ENCODE results near the gene SPOCK1. TPM values are rescaled to one million over a fixed set of nuclear protein-coding genes. Genes with fewer than 3 reads are reported as not detected.

The SPOCK1 gene
- polyA plus RNA-seq, 3 donors, result 1.8 to 5.7 (median 2.1) TPM

GRCh38 chr5:137498301-137498735 lies 808 bp downstream of the SPOCK1 start:
- peak overlapping the region; percentile 56 for H2AFZ ChIP-seq (ENCODE audit: insufficient read depth, low read depth, low read length, poor library complexity, severe bottlenecking)
- H4K20me1 ChIP-seq (ENCODE audit: insufficient read depth, low read length), result no peaks in the 10 kb centered on the region
- peaks cover 5 to 12% of the 10 kb centered on the region in 2 donors for H3K4me1 ChIP-seq (ENCODE audit: control insufficient read depth in 1 of 2, insufficient read depth in 2 of 2, low read length in 2 of 2)
- peak overlapping the region; percentile 69 for H3K4me2 ChIP-seq (replicated peaks; ENCODE audit: extremely low read depth, low read length, poor library complexity, severe bottlenecking)
- intact Hi-C loops (cut with micrococcal nuclease), result loop anchor here (2.0 to 5.0 kb wide), 2 partner anchors 176 kb away; no protein-coding TSS in a partner anchor
- peaks cover 0 to 8% of the 10 kb centered on the region in 2 donors for H3K9me3 ChIP-seq (replicated peaks in 1 of 2; ENCODE audit: control insufficient read depth in 1 of 2, insufficient read depth in 1 of 2, low read length in 2 of 2)
- 3% methylated on average over 56 of the region's 57 CpGs for WGBS (ENCODE audit: insufficient coverage)
- peaks cover 2% of the 10 kb centered on the region for H3K4me1 Mint-ChIP-seq
- peaks cover 0 to 11% (median 3%) of the 10 kb centered on the region in 7 donors for H3K9me3 Mint-ChIP-seq
- H3K27me3 Mint-ChIP-seq (ENCODE audit: low read depth in 3 of 3), result peaks cover 33 to 42% (median 34%) of the 10 kb centered on the region in 3 donors
- H3K36me3 Mint-ChIP-seq, result peaks cover 6% of the 10 kb centered on the region in 2 donors
- no peak overlapping the region for H3K9ac ChIP-seq (ENCODE audit: insufficient read depth, low read length, poor library complexity, severe bottlenecking)
- peaks cover 32 to 36% of the 10 kb centered on the region in 2 donors for H3K27me3 ChIP-seq (ENCODE audit: control insufficient read depth in 2 of 2, insufficient read depth in 2 of 2, low read length in 2 of 2)
- no peak overlapping the region for H3K27ac Mint-ChIP-seq
- no peaks in the 10 kb centered on the region for H3K36me3 ChIP-seq (replicated peaks in 1 of 2; ENCODE audit: control insufficient read depth in 1 of 2, insufficient read depth in 2 of 2, low read length in 2 of 2)
- TF ChIP-seq, protein P1, sequence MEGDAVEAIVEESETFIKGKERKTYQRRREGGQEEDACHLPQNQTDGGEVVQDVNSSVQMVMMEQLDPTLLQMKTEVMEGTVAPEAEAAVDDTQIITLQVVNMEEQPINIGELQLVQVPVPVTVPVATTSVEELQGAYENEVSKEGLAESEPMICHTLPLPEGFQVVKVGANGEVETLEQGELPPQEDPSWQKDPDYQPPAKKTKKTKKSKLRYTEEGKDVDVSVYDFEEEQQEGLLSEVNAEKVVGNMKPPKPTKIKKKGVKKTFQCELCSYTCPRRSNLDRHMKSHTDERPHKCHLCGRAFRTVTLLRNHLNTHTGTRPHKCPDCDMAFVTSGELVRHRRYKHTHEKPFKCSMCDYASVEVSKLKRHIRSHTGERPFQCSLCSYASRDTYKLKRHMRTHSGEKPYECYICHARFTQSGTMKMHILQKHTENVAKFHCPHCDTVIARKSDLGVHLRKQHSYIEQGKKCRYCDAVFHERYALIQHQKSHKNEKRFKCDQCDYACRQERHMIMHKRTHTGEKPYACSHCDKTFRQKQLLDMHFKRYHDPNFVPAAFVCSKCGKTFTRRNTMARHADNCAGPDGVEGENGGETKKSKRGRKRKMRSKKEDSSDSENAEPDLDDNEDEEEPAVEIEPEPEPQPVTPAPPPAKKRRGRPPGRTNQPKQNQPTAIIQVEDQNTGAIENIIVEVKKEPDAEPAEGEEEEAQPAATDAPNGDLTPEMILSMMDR (IDR thresholded peaks at IDR 0.05), result no peak
- H3K27ac ChIP-seq (ENCODE audit: low read depth in 1 of 2, low read length in 2 of 2), result no peak overlapping the region
- DNase-seq, result no peak
- peak overlapping the region in 1 of 3 experiments; percentile 57 for H3K4me3 ChIP-seq (replicated peaks in 1 of 3; ENCODE audit: low read depth in 2 of 3, low read length in 3 of 3)
- no peaks in the 10 kb centered on the region for H3K79me2 ChIP-seq (ENCODE audit: insufficient read depth, low read length)
- peak overlapping the region in 1 of 2 donors; percentile 82 for H3K4me3 Mint-ChIP-seq

DNA sequence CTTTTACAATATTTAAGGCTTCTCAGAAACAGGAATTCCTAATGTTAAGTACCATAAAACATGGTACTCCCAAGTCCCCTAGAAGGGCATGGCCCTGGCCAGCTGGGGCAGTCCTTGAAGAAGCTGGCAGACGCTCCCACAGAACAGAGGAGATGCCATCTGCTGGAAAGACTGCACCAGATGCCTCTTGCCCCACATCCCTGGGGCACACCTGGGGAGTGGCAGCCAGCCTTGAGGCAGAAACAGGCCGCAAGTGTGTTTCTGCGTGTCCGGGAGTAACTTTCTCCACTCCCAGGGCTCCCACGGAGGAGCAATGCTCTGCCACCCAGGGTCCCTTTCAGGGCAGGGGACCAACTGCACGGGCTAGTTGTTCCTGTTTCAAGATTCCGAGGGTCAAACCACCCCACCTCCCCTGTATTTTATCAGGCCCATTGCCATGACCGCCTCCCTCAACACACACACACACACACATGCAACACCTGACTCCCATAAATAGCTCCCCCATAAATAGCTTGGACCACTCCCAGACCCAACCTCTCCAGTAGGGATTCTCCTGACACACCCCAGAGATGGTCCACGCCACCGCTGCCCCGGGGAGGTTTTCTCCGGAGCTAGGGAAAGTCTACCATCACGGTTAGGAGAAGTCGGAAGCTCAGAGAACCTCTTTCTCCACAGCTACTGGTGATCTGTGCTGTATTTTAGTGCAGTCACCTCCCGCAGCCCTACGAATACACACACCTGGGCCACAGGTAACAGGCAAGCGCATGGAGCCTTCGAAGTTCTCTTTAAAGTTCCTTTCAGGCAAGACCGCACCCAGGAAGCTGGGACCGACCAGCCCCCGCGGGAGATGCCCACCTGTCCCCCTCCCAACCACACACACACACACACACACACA lies 1.5 kb downstream of the SPOCK1 start:
- no peak overlapping the region for H3K4me2 ChIP-seq (replicated peaks; ENCODE audit: extremely low read depth, low read length, poor library complexity, severe bottlenecking)
- Mint-ChIP-seq H3K27me3 (ENCODE audit: low read depth in 3 of 3) (peaks cover 33 to 42% (median 34%) of the 10 kb centered on the region in 3 donors), H3K36me3 (peaks cover 6% of the 10 kb centered on the region in 2 donors), H3K9me3 (peaks cover 0 to 12% (median 3%) of the 10 kb centered on the region in 7 donors), H3K4me1 (peaks cover 2% of the 10 kb centered on the region), H3K4me3 (peak overlapping the region in 1 of 2 donors; percentile 82), H3K27ac (no peak overlapping the region)
- H3K4me1 ChIP-seq (ENCODE audit: control insufficient read depth in 1 of 2, insufficient read depth in 2 of 2, low read length in 2 of 2), result peaks cover 5 to 12% of the 10 kb centered on the region in 2 donors
- no peak overlapping the region for H3K27ac ChIP-seq (ENCODE audit: low read depth in 1 of 2, low read length in 2 of 2)
- peaks cover 32 to 36% of the 10 kb centered on the region in 2 donors for H3K27me3 ChIP-seq (ENCODE audit: control insufficient read depth in 2 of 2, insufficient read depth in 2 of 2, low read length in 2 of 2)
- intact Hi-C loops (cut with micrococcal nuclease), result loop anchor here (2.0 to 5.0 kb wide), 2 partner anchors 175 kb away; no protein-coding TSS in a partner anchor
- TF ChIP-seq, protein P1 (IDR thresholded peaks at IDR 0.05), result no peak
- H3K9ac ChIP-seq (ENCODE audit: insufficient read depth, low read length, poor library complexity, severe bottlenecking), result no peak overlapping the region
- WGBS (ENCODE audit: insufficient coverage), result 75% methylated on average over 12 of the region's 22 CpGs
- peaks cover 0 to 8% of the 10 kb centered on the region in 2 donors for H3K9me3 ChIP-seq (replicated peaks in 1 of 2; ENCODE audit: control insufficient read depth in 1 of 2, insufficient read depth in 1 of 2, low read length in 2 of 2)
- no peak for DNase-seq
- no peak overlapping the region for H2AFZ ChIP-seq (ENCODE audit: insufficient read depth, low read depth, low read length, poor library complexity, severe bottlenecking)
- no peaks in the 10 kb centered on the region for H3K79me2 ChIP-seq (ENCODE audit: insufficient read depth, low read length)
- no peak overlapping the region for H3K4me3 ChIP-seq (replicated peaks in 1 of 3; ENCODE audit: low read depth in 2 of 3, low read length in 3 of 3)
- H4K20me1 ChIP-seq (ENCODE audit: insufficient read depth, low read length), result no peaks in the 10 kb centered on the region
- no peaks in the 10 kb centered on the region for H3K36me3 ChIP-seq (replicated peaks in 1 of 2; ENCODE audit: control insufficient read depth in 1 of 2, insufficient read depth in 2 of 2, low read length in 2 of 2)
